ENCODE measurements around the gene SMIM22.

DNA sequence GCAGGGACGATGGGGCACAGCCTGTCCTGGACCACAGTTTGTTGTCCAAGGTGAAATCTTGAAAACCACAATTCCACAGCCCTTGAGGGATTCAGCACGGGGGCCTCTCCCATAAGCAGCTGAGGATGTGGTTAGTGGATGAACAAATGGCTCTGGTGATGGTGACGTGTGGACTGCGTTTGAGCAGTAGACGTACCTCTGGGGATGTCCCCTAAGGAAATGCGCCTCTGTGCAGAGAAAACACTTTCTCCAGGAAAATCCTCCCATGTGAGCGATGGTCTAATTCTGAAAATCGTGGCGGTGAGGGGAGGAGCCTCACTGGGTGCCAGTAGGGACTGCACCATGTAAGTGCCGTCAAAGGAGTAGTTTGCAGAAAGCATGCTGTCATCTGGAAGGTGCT is 4.3 kb upstream of the SMIM22 start:
- no peak for TF ChIP-seq POLR2A (IDR thresholded peaks at IDR 0.05)
- TF ChIP-seq, protein P1, sequence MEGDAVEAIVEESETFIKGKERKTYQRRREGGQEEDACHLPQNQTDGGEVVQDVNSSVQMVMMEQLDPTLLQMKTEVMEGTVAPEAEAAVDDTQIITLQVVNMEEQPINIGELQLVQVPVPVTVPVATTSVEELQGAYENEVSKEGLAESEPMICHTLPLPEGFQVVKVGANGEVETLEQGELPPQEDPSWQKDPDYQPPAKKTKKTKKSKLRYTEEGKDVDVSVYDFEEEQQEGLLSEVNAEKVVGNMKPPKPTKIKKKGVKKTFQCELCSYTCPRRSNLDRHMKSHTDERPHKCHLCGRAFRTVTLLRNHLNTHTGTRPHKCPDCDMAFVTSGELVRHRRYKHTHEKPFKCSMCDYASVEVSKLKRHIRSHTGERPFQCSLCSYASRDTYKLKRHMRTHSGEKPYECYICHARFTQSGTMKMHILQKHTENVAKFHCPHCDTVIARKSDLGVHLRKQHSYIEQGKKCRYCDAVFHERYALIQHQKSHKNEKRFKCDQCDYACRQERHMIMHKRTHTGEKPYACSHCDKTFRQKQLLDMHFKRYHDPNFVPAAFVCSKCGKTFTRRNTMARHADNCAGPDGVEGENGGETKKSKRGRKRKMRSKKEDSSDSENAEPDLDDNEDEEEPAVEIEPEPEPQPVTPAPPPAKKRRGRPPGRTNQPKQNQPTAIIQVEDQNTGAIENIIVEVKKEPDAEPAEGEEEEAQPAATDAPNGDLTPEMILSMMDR (IDR thresholded peaks at IDR 0.05 in 4 of 5, conservative IDR thresholded peaks at IDR 0.05 in 1 of 5) = no peak

Data from gastrocnemius medialis (tissue), 4 donors.